ENCODE data around the gene SUSD2.
"Not testable (repeated sequence)": the region's sequence is repeated elsewhere in the genome, so short reads cannot be mapped to it uniquely, and the experiment has no call there.

Gene SUSD2

GRCh38 chr22:24187731-24188644, 6.7 kb downstream of the SUSD2 start:
- H3K36me3 Mint-ChIP-seq: no peaks in the 10 kb centered on the region
- H3K9me3 Mint-ChIP-seq (ENCODE audit: low read depth): no peaks in the 10 kb centered on the region
- H3K4me1 Mint-ChIP-seq (ENCODE audit: low read depth): no peaks in the 10 kb centered on the region
- no peaks in the 10 kb centered on the region for H3K27me3 Mint-ChIP-seq
- H3K4me3 Mint-ChIP-seq: no peak overlapping the region
- no peak overlapping the region for H3K27ac Mint-ChIP-seq

- Mint-ChIP-seq H3K4me3 (no peak overlapping the region), H3K27me3 (no peaks in the 10 kb centered on the region), H3K9me3 (ENCODE audit: low read depth) (no peaks in the 10 kb centered on the region), H3K36me3 (no peaks in the 10 kb centered on the region), H3K4me1 (ENCODE audit: low read depth) (no peaks in the 10 kb centered on the region), H3K27ac (no peak overlapping the region)
These were observed 7.5 kb downstream of the SUSD2 start for GRCh38 chr22:24188705-24189248.

- H3K9me3 Mint-ChIP-seq (ENCODE audit: low read depth): no peaks in the 10 kb centered on the region
- H3K27me3 Mint-ChIP-seq: no peaks in the 10 kb centered on the region
- no peak overlapping the region for H3K4me3 Mint-ChIP-seq
These were observed 8.2 kb downstream of the SUSD2 start for GRCh38 chr22:24189249-24190158.

GRCh38 chr22:24190159-24190540, 8.9 kb downstream of the SUSD2 start:
- Mint-ChIP-seq H3K4me1 (ENCODE audit: low read depth) (no peaks in the 10 kb centered on the region), H3K27ac (no peak overlapping the region)

More at GRCh38 chr22:24189249-24190158, 8.2 kb downstream of the SUSD2 start:
- H3K36me3 Mint-ChIP-seq: no peaks in the 10 kb centered on the region
- no peaks in the 10 kb centered on the region for H3K4me1 Mint-ChIP-seq (ENCODE audit: low read depth)
- no peak overlapping the region for H3K27ac Mint-ChIP-seq

DNA sequence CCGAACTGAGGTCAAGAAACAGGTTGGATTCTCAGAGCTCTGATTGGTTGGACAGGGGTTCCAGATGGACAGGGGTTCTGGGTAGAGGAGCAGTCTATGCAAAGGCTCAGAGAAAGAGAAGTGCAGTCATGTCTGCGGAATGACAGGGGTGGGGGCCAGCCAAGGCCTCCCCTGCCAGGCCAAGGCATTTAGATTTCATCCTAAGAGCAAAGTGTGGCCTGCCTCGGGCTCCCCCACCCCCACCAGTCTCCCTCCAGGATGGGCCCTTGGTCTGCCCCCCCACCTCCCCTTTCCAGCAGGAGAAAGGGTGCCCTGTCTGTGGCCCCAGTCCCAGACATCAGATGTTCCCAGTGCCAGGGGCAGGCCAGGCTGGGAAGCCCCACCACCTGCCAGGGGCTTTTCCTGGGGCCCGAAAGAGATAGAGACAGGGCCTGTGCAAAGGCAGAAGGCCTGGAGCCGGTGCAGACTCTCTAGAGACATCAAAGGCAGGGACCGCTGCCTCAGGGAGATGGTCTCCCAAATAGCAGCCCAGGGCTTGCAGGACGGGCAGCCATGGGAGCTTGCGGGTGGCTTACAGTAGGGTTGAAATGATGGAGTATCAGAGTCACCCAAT, 9.4 kb downstream of the SUSD2 start:
- no peaks in the 10 kb centered on the region for H3K4me1 Mint-ChIP-seq (ENCODE audit: low read depth)
- H3K4me3 Mint-ChIP-seq: no peak overlapping the region
- H3K9me3 Mint-ChIP-seq (ENCODE audit: low read depth): no peaks in the 10 kb centered on the region
- H3K27ac Mint-ChIP-seq: no peak overlapping the region
- no peaks in the 10 kb centered on the region for H3K36me3 Mint-ChIP-seq
- no peaks in the 10 kb centered on the region for H3K27me3 Mint-ChIP-seq

More at GRCh38 chr22:24190159-24190540, 8.9 kb downstream of the SUSD2 start:
- H3K27me3 Mint-ChIP-seq: no peaks in the 10 kb centered on the region
- no peaks in the 10 kb centered on the region for H3K36me3 Mint-ChIP-seq
- H3K9me3 Mint-ChIP-seq (ENCODE audit: low read depth): no peaks in the 10 kb centered on the region
- no peak overlapping the region for H3K4me3 Mint-ChIP-seq

GRCh38 chr22:24191381-24191841, 10.1 kb downstream of the SUSD2 start:
- Mint-ChIP-seq H3K27ac (no peak overlapping the region), H3K4me1 (ENCODE audit: low read depth) (no peaks in the 10 kb centered on the region), H3K9me3 (ENCODE audit: low read depth) (no peaks in the 10 kb centered on the region), H3K4me3 (no peak overlapping the region), H3K36me3 (no peaks in the 10 kb centered on the region), H3K27me3 (no peaks in the 10 kb centered on the region)

DNA sequence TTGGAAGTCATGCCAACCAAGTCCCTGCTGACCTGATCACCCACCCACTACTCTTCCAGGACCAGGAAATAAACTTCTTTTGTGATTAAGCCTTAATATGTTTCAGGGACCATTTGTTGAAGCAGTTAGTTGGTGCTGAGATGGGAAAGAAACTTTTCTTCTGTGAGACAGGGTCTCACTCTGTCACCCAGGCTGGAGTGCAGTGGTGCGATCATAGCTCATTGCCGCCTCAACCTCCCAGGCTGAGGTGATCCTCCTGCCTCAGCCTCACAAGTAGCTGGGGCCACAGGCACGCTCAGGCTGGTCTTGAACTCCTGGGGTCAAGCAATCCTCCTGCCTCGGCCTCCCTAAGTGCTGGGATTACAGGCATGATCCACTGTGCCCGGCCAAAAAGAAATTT, 10.6 kb downstream of the SUSD2 start:
- no peaks in the 10 kb centered on the region for H3K4me1 Mint-ChIP-seq (ENCODE audit: low read depth)
- no peak overlapping the region for H3K4me3 Mint-ChIP-seq
- H3K36me3 Mint-ChIP-seq: no peaks in the 10 kb centered on the region
- no peaks in the 10 kb centered on the region for H3K9me3 Mint-ChIP-seq (ENCODE audit: low read depth)
- no peak overlapping the region for H3K27ac Mint-ChIP-seq
- no peaks in the 10 kb centered on the region for H3K27me3 Mint-ChIP-seq

DNA sequence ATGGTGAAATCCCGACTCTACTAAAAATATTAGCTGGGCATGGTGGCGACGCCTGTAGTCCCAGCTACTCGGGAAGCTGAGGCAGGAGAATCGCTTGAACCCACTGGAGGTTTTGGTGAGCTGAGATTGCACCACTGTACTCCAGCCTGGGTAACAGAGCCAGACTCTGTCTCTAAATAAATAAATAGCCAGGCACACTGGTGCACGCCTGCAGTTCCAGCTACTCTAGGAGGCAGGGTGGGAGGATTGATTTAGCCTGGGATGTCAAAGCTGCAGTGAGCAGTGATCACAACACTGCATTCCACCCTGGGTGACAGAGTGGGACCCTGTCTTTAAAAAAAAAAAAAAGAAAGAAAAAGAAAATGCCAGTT, 17.4 kb downstream of the SUSD2 start:
- Mint-ChIP-seq H3K36me3 (no peaks in the 10 kb centered on the region), H3K9me3 (ENCODE audit: low read depth) (no peaks in the 10 kb centered on the region), H3K27me3 (no peaks in the 10 kb centered on the region), H3K27ac (no peak overlapping the region), H3K4me3 (no peak overlapping the region), H3K4me1 (ENCODE audit: low read depth) (peaks cover 6% of the 10 kb centered on the region)

GRCh38 chr22:24200619-24201212, 19.4 kb downstream of the SUSD2 start:
- no peak overlapping the region for H3K27ac Mint-ChIP-seq
- no peaks in the 10 kb centered on the region for H3K27me3 Mint-ChIP-seq
- H3K9me3 Mint-ChIP-seq (ENCODE audit: low read depth): no peaks in the 10 kb centered on the region
- H3K36me3 Mint-ChIP-seq: no peaks in the 10 kb centered on the region
- H3K4me3 Mint-ChIP-seq: no peak overlapping the region
- H3K4me1 Mint-ChIP-seq (ENCODE audit: low read depth): peaks cover 6% of the 10 kb centered on the region

GRCh38 chr22:24201681-24202614, 20.7 kb downstream of the SUSD2 start:
- Mint-ChIP-seq H3K4me1 (ENCODE audit: low read depth) (peaks cover 10% of the 10 kb centered on the region), H3K27ac (no peak overlapping the region), H3K36me3 (no peaks in the 10 kb centered on the region)

DNA sequence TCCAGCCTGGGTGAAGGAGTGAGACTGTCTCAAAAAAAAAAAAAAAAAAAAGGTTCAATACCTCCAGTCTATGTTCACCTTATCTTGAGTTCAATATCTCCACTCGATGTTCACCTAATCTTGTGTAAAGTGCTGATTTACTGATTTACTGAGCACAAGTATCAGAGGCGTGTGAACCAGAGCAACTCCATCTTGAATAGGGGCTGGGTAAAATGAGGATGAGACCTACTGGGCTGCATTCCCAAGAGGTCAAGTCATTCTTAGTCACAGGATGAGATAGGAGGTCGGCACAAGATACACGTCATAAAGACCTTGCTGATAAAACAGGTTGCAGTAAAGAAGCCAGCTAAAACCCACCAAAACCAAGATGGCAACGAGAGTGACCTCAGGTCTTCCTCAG, 22.6 kb downstream of the SUSD2 start:
- H3K4me1 Mint-ChIP-seq (ENCODE audit: low read depth): peaks cover 17% of the 10 kb centered on the region
- not testable (repeated sequence) for H3K9me3 Mint-ChIP-seq (ENCODE audit: low read depth); H3K27ac Mint-ChIP-seq; H3K4me3 Mint-ChIP-seq; H3K27me3 Mint-ChIP-seq; H3K36me3 Mint-ChIP-seq

More at GRCh38 chr22:24201681-24202614, 20.7 kb downstream of the SUSD2 start:
- Mint-ChIP-seq H3K9me3 (ENCODE audit: low read depth) (no peaks in the 10 kb centered on the region), H3K27me3 (no peaks in the 10 kb centered on the region), H3K4me3 (no peak overlapping the region)

GRCh38 chr22:24205438-24206195, 24.3 kb downstream of the SUSD2 start:
- Mint-ChIP-seq H3K27me3 (no peaks in the 10 kb centered on the region), H3K4me3 (no peak overlapping the region), H3K9me3 (ENCODE audit: low read depth) (no peaks in the 10 kb centered on the region), H3K36me3 (no peaks in the 10 kb centered on the region), H3K27ac (no peak overlapping the region), H3K4me1 (ENCODE audit: low read depth) (peaks cover 17% of the 10 kb centered on the region)

All from activated naive CD8-positive, alpha-beta T cell (primary cell).